ENCODE data around the gene CPM. TPM values are rescaled to one million over a fixed set of nuclear protein-coding genes. Genes with fewer than 3 reads are reported as not detected.
"Not testable (repeated sequence)": the region's sequence is repeated elsewhere in the genome, so short reads cannot be mapped to it uniquely, and the experiment has no call there.

The CPM gene
- total and polyA plus RNA-seq, 7 donors, result 2.2 to 13.3 (median 5.8) TPM

DNA sequence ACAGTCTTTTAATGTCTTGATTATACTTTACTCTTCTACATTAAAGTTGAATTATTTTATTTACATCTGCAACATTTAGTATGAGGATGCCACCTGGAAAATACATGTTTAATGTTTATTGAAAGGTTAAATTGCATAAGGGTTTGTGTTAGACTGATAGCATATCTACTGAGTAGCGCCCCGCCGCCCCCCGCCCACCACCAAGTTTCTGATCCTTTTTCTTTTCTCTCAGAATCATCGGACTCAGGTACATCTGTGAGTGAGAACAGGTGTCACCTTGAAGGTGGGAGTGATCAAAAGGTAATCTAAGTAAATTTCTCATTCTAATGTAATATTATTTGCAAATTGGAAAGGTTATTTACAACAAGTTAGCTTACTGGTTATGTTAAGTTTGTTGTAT is 108.8 kb downstream of the CPM start:
- ATAC-seq (no peak), DNase-seq (no peak)
- TF ChIP-seq, protein P1, sequence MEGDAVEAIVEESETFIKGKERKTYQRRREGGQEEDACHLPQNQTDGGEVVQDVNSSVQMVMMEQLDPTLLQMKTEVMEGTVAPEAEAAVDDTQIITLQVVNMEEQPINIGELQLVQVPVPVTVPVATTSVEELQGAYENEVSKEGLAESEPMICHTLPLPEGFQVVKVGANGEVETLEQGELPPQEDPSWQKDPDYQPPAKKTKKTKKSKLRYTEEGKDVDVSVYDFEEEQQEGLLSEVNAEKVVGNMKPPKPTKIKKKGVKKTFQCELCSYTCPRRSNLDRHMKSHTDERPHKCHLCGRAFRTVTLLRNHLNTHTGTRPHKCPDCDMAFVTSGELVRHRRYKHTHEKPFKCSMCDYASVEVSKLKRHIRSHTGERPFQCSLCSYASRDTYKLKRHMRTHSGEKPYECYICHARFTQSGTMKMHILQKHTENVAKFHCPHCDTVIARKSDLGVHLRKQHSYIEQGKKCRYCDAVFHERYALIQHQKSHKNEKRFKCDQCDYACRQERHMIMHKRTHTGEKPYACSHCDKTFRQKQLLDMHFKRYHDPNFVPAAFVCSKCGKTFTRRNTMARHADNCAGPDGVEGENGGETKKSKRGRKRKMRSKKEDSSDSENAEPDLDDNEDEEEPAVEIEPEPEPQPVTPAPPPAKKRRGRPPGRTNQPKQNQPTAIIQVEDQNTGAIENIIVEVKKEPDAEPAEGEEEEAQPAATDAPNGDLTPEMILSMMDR (IDR thresholded peaks at IDR 0.05), result no peak
- Histone ChIP-seq H3K27me3 (ENCODE audit: insufficient read depth in 3 of 3, low read length in 2 of 3) (no peaks in the 10 kb centered on the region), H3K9me3 (no peaks in the 10 kb centered on the region), H3K36me3 (ENCODE audit: insufficient read depth in 1 of 2, low read depth in 1 of 2) (peaks cover 0 to 100% of the 10 kb centered on the region in 2 donors), H3K4me1 (no peaks in the 10 kb centered on the region), H3K27ac (no peak overlapping the region), H3K4me3 (no peak overlapping the region)
- intact Hi-C loops (cut with DNase I), result no loop called here
- 95 to 99% (median 98%) methylated on average over 5 of the region's 5 CpGs for WGBS, 3 donors

DNA sequence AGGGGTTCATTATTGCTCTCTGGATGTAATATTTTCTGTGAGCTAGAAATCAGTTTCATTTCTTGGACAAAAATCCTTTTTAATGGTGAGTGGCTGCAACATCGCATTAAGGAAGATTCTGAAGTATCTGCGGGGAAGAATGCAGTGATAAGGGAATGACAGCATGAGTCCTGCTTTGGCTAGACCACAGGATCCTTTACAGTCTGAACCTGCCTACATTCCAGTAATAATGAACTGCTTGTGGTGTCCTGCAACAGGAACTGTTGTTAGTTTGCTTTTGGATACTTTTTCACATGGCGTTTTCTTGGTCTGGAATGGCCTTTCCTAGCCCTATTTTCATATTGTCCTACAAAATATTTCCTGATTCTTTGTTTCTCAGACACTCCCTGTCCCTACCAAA is 109.3 kb downstream of the CPM start:
- H3K27ac ChIP-seq, result no peak overlapping the region
- H3K27me3 ChIP-seq (ENCODE audit: insufficient read depth in 3 of 3, low read length in 2 of 3), result no peaks in the 10 kb centered on the region
- intact Hi-C loops (cut with DNase I), result no loop called here
- H3K4me1 ChIP-seq, result no peaks in the 10 kb centered on the region
- no peak for DNase-seq
- TF ChIP-seq, protein P1 (IDR thresholded peaks at IDR 0.05), result no peak
- H3K36me3 ChIP-seq (ENCODE audit: insufficient read depth in 1 of 2, low read depth in 1 of 2), result peaks cover 0 to 100% of the 10 kb centered on the region in 2 donors
- no peak overlapping the region for H3K4me3 ChIP-seq
- no peak for ATAC-seq
- H3K9me3 ChIP-seq, result no peaks in the 10 kb centered on the region
- WGBS, 3 donors, result 86 to 93% (median 89%) methylated on average over 3 of the region's 3 CpGs

DNA sequence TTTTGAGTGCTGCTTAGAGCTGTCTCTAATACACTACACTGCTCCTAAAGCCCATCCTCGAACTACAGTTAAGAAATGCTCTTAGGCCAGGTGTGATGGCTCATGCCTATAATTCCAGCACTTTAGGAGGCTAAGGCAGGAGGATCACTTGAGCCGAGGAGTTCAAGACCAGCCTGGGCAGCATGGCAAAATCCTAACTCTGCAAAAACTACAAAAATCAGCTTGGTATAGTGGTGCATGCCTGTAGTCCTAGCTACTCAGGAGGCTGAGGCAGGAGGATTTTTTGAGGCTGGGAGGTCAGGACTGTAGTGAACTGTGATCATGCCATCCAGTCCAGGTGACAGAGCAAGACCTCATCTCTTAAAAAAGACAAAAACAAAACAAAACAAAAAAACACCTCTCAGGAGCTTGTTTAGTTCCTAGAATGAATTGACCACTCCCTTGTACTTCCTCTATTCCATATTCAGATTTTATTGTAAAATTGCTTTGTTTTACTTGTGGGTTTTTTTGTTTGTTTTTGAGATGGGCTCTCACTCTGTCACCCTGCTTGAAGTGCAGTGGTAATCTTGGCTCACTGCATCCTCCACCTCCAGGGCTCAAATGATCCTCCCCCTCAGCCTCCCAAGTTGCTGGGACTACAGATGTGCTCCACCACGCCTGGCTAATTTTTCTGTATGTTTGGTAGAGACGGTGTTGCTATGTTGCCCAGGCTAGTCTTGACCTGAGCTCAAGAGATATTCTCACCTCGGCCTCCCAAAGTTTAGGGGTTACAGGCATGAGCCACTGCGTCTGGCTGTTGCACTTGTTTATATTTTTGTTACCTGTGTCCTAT is 111.4 kb downstream of the CPM start:
- ATAC-seq (peak in 1 of 4 donors; percentile 23), DNase-seq (no peak)
- intact Hi-C loops (cut with DNase I), result no loop called here
- TF ChIP-seq, protein P1 (IDR thresholded peaks at IDR 0.05), result no peak
- no peak overlapping the region for H3K27ac ChIP-seq
- H3K4me1 ChIP-seq, result no peaks in the 10 kb centered on the region
- 91 to 94% (median 92%) methylated on average over 6 of the region's 6 CpGs for WGBS, 3 donors
- H3K36me3 ChIP-seq (ENCODE audit: insufficient read depth in 1 of 2, low read depth in 1 of 2), result peaks cover 0 to 100% of the 10 kb centered on the region in 2 donors
- H3K9me3 ChIP-seq, result no peaks in the 10 kb centered on the region
- no peak overlapping the region for H3K4me3 ChIP-seq
- no peaks in the 10 kb centered on the region for H3K27me3 ChIP-seq (ENCODE audit: insufficient read depth in 3 of 3, low read length in 2 of 3)

DNA sequence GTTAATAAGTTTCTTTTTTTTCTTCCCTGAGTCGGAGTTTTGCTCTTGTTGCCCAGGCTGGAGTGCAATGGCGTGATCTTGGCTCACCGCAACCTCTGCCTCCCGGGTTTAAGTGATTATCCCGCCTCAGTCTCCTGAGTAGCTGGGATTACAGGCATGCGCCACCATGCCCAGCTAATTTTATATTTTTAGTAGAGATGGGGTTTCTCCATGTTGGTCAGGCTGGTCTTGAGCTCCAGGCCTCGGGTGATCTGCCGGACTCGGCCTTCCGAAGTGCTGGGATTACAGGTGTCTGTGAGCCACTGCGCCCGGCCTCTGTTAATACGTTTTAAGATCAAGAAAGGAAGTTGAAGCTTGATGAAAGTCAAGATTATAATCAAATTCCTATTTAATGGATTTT is 113.5 kb downstream of the CPM start:
- DNase-seq; H3K9me3 ChIP-seq; H3K27ac ChIP-seq; H3K27me3 ChIP-seq (ENCODE audit: insufficient read depth in 3 of 3, low read length in 2 of 3); H3K4me3 ChIP-seq; intact Hi-C loops (cut with DNase I); ATAC-seq: not testable (repeated sequence)
- Histone ChIP-seq H3K4me1 (peaks cover 12% of the 10 kb centered on the region), H3K36me3 (ENCODE audit: insufficient read depth in 1 of 2, low read depth in 1 of 2) (peaks cover 0 to 100% of the 10 kb centered on the region in 2 donors)
- 83 to 89% (median 85%) methylated on average over 13 of the region's 13 CpGs for WGBS, 3 donors

DNA sequence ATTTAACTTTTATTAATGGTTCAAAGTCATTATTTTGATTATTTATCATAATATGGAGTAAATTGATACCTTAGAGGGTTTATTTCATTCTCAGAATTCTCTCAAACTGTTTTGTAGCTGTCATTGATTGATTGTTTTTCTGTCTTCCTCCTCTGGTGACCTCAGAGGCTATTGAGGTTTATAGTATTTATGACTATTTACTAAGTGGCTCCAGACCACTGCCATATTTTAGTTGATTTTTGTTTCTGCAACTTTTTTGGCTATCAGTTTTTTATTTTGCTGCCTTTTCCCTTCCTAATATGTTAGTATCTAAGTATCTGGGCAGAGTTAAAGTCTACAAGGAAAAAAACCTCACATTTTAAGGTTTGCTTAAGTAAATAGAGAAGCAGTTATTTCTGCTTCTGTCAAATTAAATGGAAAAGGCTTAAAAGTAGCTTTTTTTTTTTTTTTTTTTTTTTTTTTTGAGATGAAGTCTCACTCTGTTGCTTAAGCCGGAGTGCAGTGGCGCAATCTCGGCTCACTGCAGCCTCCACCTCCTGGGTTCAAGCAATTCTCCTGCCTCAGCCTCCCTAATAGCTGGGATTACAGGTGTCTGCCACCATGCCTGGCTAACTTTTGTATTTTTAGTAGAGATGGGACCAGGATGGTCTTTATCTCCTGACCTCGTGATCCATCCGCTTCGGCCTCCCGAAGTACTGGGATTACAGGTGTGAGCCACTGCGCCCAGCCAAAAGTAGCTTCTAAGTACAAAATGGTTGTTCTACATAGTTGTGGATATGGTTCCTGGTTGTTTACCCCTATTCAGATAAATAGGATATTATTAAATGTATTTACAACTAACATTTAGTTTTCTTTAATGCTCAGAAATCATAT is 116.8 kb downstream of the CPM start:
- WGBS, 3 donors, result 95 to 98% (median 98%) methylated on average over 8 of the region's 8 CpGs
- Histone ChIP-seq H3K9me3 (no peaks in the 10 kb centered on the region), H3K4me3 (peak overlapping the region; percentile 93), H3K27ac (no peak overlapping the region), H3K27me3 (ENCODE audit: insufficient read depth in 3 of 3, low read length in 2 of 3) (no peaks in the 10 kb centered on the region), H3K4me1 (peaks cover 37% of the 10 kb centered on the region), H3K36me3 (ENCODE audit: insufficient read depth in 1 of 2, low read depth in 1 of 2) (peaks cover 0 to 100% of the 10 kb centered on the region in 2 donors)
- no peak for DNase-seq
- intact Hi-C loops (cut with DNase I), result no loop called here
- TF ChIP-seq, protein P1 (IDR thresholded peaks at IDR 0.05), result no peak
- ATAC-seq, result no peak
